Prostate gland (tissue), 2 donors: ENCODE results near the gene S100A16. TPM values are rescaled to one million over a fixed set of nuclear protein-coding genes. Genes with fewer than 3 reads are reported as not detected.

ENCODE experiments used
- DNase-seq: peaks from one replicate; pipeline ENCODE4 v3.0.0-alpha.2; 2019; ENCODE audit warnings: low spot score
- H3K27ac ChIP-seq, 2 donors: fragments of 200-600 bp; sonication (generic); 2 replicates each; pipeline ENCODE4 v1.5.1; 2017 to 2019
- H3K27me3 ChIP-seq: fragments of 200-600 bp; sonication (generic); replicated peaks from 2 replicates; pipeline ENCODE4 v1.5.1; 2019; ENCODE audit not compliant: insufficient read depth
- H3K36me3 ChIP-seq, 2 donors: fragments of 200-600 bp; sonication (generic); 1 replicate in 1 of 2; 2 replicates in 1 of 2; pipeline versions ENCODE4 v1.5.1 to v1.8.1; 2017 to 2019
- H3K4me1 ChIP-seq: fragments of 200-600 bp; sonication (generic); replicated peaks from 2 replicates; pipeline ENCODE4 v1.5.1; 2019
- H3K4me3 ChIP-seq, 2 donors: fragments of 200-600 bp; sonication (generic); 2 replicates each; pipeline ENCODE4 v1.5.1; 2017 to 2019
- H3K9me3 ChIP-seq: fragments of 200-600 bp; sonication (generic); 2 replicates; pipeline ENCODE4 v1.5.1; 2017
- CTCF ChIP-seq, 4 experiments: fragments of 200-600 bp in 2 of 4; fragments of 450-650 bp in 2 of 4; sonication (generic) in 2 of 4; IDR thresholded peaks; 1 replicate in 3 of 4; 2 replicates in 1 of 4; pipeline ENCODE4 v1.5.1; 2016 to 2019; ENCODE audit warnings: antibody characterized with exemption in 4 of 4, mild to moderate bottlenecking in 2 of 4, moderate library complexity in 2 of 4
- POLR2A ChIP-seq: fragments of 450-650 bp; IDR thresholded peaks from one replicate; pipeline ENCODE4 v1.6.1; 2016; ENCODE audit warnings: antibody characterized with exemption, mild to moderate bottlenecking
- POLR2AphosphoS5 ChIP-seq: sonication (generic); formaldehyde crosslinking; IDR thresholded peaks from one replicate; pipeline ENCODE4 v1.6.1; 2017; ENCODE audit warnings: antibody characterized with exemption
- WGBS: methylation state at CpG from one replicate; pipeline ENCODE4 v1.1.5; 2018; 5-methylcytosine and 5-hydroxymethylcytosine counted together
- intact Hi-C: fragments of 100-400 bp; cut with DNase I; formaldehyde crosslinking; loops from one replicate; pipeline ENCODE4 v1.14.2; 2022
- total RNA-seq, 2 donors: library from RNA; depleted of rRNA; stranded (reverse); fragments of >200 nt; gene quantifications; one replicate each; pipeline ENCODE4 v1.1.0, GENCODE V29; 2016

The S100A16 gene
- total RNA-seq, 2 donors from 2014 or later, result 78.4 to 165 TPM

- no peaks in the 10 kb centered on the region for H3K36me3 ChIP-seq
These were observed 44.4 kb downstream of the S100A16 start for GRCh38 chr1:153568367-153569099.

GRCh38 chr1:153567621-153568366 is 45.1 kb downstream of the S100A16 start:
- TF ChIP-seq POLR2A (no peak), POLR2AphosphoS5 (no peak), CTCF (IDR thresholded peaks at IDR 0.05) (no peak)
- Histone ChIP-seq H3K4me1 (peaks cover 3% of the 10 kb centered on the region), H3K27me3 (no peaks in the 10 kb centered on the region), H3K4me3 (no peak overlapping the region), H3K9me3 (no peaks in the 10 kb centered on the region), H3K27ac (peak overlapping the region; percentile 86), H3K36me3 (no peaks in the 10 kb centered on the region)
- intact Hi-C loops, result loop anchor here (1.0 to 5.0 kb wide), 3 partner anchors 34 to 215 kb away; no protein-coding TSS in a partner anchor
- DNase-seq, result no peak
- WGBS, result 74% methylated on average over 22 of the region's 22 CpGs

More at GRCh38 chr1:153568367-153569099, 44.4 kb downstream of the S100A16 start:
- TF ChIP-seq POLR2AphosphoS5 (peak; percentile 79), POLR2A (peak; percentile 24), CTCF (IDR thresholded peaks at IDR 0.05) (peak; percentile 96 to 99 (median 98))
- Histone ChIP-seq H3K27ac (peak overlapping the region; percentile 66 to 86), H3K9me3 (no peaks in the 10 kb centered on the region), H3K27me3 (no peaks in the 10 kb centered on the region), H3K4me1 (peaks cover 3% of the 10 kb centered on the region), H3K4me3 (no peak overlapping the region)
- DNase-seq, result peak; percentile 83
- 15% methylated on average over 25 of the region's 25 CpGs for WGBS
- intact Hi-C loops, result loop anchor here (1.0 to 5.0 kb wide), 3 partner anchors 35 to 216 kb away; no protein-coding TSS in a partner anchor

GRCh38 chr1:153566414-153567371 is 46.2 kb downstream of the S100A16 start:
- 38% methylated on average over 16 of the region's 16 CpGs for WGBS
- Histone ChIP-seq H3K36me3 (no peaks in the 10 kb centered on the region), H3K4me1 (peaks cover 3% of the 10 kb centered on the region), H3K27me3 (no peaks in the 10 kb centered on the region), H3K4me3 (no peak overlapping the region), H3K9me3 (no peaks in the 10 kb centered on the region), H3K27ac (peak overlapping the region; percentile 86)
- TF ChIP-seq POLR2A (peak; percentile 67), CTCF (IDR thresholded peaks at IDR 0.05) (peak in 1 of 4 experiments; percentile 13), POLR2AphosphoS5 (peak; percentile 88)
- intact Hi-C loops, result loop anchor here (5.0 kb wide), 1 partner anchor 214 kb away; no protein-coding TSS in a partner anchor
- DNase-seq, result peak; percentile 95

- H3K27me3 ChIP-seq, result no peaks in the 10 kb centered on the region
- TF ChIP-seq POLR2AphosphoS5 (no peak), CTCF (IDR thresholded peaks at IDR 0.05) (peak in 1 of 4 experiments; percentile 15)
- no peak within 1 kb of the TSS for H3K4me3 ChIP-seq
- peak; percentile 46 for DNase-seq
- peak within 1 kb of the TSS; percentile 86 for H3K27ac ChIP-seq
- 28% methylated on average over 8 of the region's 8 CpGs for WGBS
- peaks cover 3% of the 10 kb centered on the region for H3K4me1 ChIP-seq
- intact Hi-C loops, result loop anchor here (5.0 kb wide), 1 partner anchor 213 kb away; no protein-coding TSS in a partner anchor
- no peaks in the 10 kb centered on the region for H3K9me3 ChIP-seq
- no peaks in the 10 kb centered on the region for H3K36me3 ChIP-seq
These were observed 47.2 kb downstream of the S100A16 start, which contains the start of gene S100A2 for GRCh38 chr1:153565529-153566374. Gene S100A2 (minus strand): TSS chr1:153565844. CDS start chr1:153563877, 1,967 bp downstream.
